HL-60/S4 treated with phorbol 12-myristate 13-acetate at 8.2 ng/mL for 4 days and 3 days (cell line): ENCODE measurements around the gene DAP3.
"Not testable (repeated sequence)": the region's sequence is repeated elsewhere in the genome, so short reads cannot be mapped to it uniquely, and the experiment has no call there.

Source experiments
- in situ Hi-C: fragments of 300-500 bp; cut with MboI; formaldehyde crosslinking; loops from 2 replicates; pipeline ENCODE4 v1.15.0; 2022; ENCODE audit warnings: low sequenced_read_pairs

The DAP3 gene

GRCh38 chr1:155680531-155680930, 8.4 kb upstream of the DAP3 start:
- in situ Hi-C loops: no loop called here

- in situ Hi-C loops: no loop called here
These were observed 7.1 kb upstream of the DAP3 start for GRCh38 chr1:155681776-155682175.

- in situ Hi-C loops: not testable (repeated sequence)
These were observed 1.1 kb upstream of the DAP3 start for GRCh38 chr1:155687705-155688323.

GRCh38 chr1:155688324-155689080, 389 bp upstream of the DAP3 start, which contains the start of gene YY1AP1:
YY1AP1 (minus strand) TSS chr1:155688774; CDS start chr1:155680436, 8,338 bp downstream.
- in situ Hi-C loops: no loop called here

GRCh38 chr1:155691992-155692528, 3.2 kb downstream of the DAP3 start:
- in situ Hi-C loops: no loop called here

GRCh38 chr1:155694167-155694566, 5.3 kb downstream of the DAP3 start:
- in situ Hi-C loops: no loop called here

- in situ Hi-C loops: no loop called here
These were observed 6.2 kb downstream of the DAP3 start for GRCh38 chr1:155695072-155695471.

GRCh38 chr1:155695608-155696007, 6.7 kb downstream of the DAP3 start:
- in situ Hi-C loops: no loop called here

GRCh38 chr1:155696524-155696923, 7.6 kb downstream of the DAP3 start:
- in situ Hi-C loops: no loop called here

GRCh38 chr1:155697046-155697445, 8.2 kb downstream of the DAP3 start:
- in situ Hi-C loops: no loop called here

- in situ Hi-C loops: not testable (repeated sequence)
These were observed 8.7 kb downstream of the DAP3 start for GRCh38 chr1:155697616-155698015.

GRCh38 chr1:155698382-155699038, 9.6 kb downstream of the DAP3 start:
- in situ Hi-C loops: no loop called here

GRCh38 chr1:155699062-155699461, 10.2 kb downstream of the DAP3 start:
- in situ Hi-C loops: not testable (repeated sequence)

GRCh38 chr1:155701675-155702074, 12.8 kb downstream of the DAP3 start:
- in situ Hi-C loops: not testable (repeated sequence)

GRCh38 chr1:155703216-155703615, 14.3 kb downstream of the DAP3 start:
- in situ Hi-C loops: no loop called here

- in situ Hi-C loops: not testable (repeated sequence)
These were observed 15.5 kb downstream of the DAP3 start for GRCh38 chr1:155704414-155704813.

- in situ Hi-C loops: no loop called here
These were observed 17.2 kb downstream of the DAP3 start for GRCh38 chr1:155706139-155706538.

GRCh38 chr1:155709391-155709790, 20.5 kb downstream of the DAP3 start:
- in situ Hi-C loops: no loop called here

GRCh38 chr1:155711457-155711856, 22.6 kb downstream of the DAP3 start:
- in situ Hi-C loops: not testable (repeated sequence)

GRCh38 chr1:155712636-155713035, 23.7 kb downstream of the DAP3 start:
- in situ Hi-C loops: not testable (repeated sequence)

GRCh38 chr1:155713075-155713474, 24.2 kb downstream of the DAP3 start:
- in situ Hi-C loops: no loop called here

GRCh38 chr1:155715056-155715455, 26.2 kb downstream of the DAP3 start:
- in situ Hi-C loops: not testable (repeated sequence)
